Measurements from ENCODE around the gene DIPK1A.

DIPK1A gene

DNA sequence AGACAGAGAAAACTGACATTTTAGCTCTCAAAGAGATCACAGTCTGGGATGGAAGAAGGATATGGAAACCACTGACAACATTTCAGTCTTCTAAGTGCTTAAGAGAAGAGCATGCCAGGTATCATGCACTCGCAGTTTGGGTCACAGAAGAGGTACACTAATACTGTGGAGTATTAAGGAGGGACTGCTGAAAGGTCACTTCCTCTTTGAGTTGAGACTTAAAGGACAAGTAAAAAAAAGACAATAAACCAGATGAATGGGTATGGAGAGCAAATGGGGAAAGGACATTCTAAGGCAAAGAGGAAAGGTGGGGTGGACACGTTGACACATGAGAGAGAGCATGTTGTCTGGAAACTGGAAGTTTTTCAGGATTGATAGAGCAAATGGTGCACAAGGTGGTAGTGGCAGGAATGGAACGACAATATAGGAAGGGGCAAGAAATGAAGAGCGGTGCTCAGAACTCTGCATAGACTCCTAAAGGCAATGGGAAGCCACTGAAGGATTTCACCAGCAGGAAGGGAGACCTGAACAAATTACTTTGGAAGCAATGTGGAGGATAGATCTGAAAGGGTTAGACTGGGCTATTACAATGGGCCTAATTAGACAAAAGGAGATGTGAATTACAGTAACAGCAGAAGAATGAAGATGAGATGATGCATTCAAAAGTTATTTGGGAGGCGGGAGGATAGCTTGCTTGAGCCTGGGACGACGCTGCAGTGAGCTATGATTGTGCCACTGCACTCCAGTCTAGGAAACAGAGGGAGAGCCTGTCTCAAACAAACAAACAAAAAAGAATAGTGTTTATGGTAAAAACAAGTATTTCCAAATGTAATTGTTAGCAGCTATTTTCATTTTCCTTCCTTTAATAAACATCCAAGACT, 11.1 kb downstream of the DIPK1A start:
- peak; percentile 90 for DNase-seq

DNA sequence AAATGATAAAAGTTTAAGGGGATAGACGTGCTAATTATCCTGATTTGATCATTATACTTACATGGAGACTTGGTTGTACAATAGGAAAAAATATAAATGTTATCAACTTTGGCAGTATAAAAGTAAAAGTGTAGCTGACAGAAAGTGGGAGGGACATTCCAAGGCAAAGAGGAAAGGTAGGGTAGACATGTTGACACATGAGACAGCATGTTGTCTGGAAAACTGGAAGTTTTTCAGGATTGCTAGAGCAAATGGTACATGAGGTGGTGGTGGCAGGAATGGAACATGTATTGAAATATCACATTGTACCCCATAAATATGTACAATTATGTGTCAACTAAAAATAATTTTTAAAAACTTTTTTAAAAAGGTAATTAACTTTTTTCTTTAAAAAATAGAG, 13.2 kb downstream of the DIPK1A start:
- no peak for DNase-seq

DNA sequence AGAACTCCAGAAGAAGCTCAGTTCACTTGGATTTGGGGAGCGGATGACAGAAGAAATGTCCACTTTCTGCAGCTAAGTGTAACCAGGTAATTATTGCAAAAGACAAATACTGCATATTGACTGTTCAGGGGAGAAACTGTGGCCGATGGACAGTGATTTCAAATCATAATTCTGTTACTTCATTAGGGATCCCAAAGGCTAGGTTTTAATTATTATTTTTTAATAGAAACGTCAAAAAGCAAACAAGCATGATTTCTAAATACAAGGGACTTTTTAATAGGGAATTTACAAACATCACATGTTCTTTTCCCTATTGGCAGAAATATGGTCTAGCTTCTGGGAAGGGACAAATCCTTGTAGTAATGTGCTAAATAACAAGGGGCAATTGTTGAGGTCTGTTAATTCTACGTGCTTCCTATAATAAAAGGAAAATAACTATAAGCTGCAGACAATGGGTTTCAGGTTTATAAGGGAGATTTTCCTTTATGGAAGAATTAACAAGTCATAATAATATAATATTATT, 15.5 kb downstream of the DIPK1A start:
- DNase-seq: no peak

DNA sequence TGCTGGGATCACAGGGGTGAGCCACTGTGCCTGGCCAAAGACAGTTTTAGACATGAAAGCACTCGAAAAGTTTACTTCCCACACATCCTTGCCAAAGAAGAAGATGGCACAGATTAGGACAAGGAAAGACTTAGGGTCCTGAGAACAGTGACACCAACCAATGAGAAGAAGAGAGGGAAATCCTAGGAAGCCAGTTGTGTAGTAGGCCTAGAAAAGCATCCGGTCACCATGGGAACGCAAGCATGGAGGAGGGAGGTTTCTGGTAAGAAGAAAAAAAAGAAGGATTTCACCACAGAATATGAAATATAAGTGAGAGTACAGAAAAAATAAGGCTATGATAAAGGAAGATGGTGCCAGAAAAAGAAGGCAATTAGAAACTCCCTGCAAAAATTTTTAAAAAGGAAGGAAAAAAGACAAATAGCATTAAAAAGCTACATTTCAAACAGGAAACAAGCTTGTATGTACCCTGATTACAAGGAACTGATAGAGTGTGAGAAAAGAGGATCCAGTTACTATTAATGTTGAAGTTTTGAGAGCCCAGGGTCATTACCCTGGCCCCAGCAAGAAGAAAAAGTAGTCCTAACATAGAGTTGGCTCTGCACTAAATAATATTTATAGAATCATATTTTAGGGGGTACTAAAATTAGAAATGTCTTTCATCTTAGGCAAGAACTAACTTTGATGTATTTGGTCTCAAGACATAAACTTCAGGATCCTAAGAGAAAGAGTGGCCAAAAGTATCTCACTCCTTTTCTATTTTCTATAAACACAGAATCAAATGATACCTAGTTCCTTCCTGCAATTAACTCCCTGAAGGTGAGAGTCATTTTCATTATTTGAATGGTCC, 16.1 kb downstream of the DIPK1A start:
- no peak for DNase-seq

DNA sequence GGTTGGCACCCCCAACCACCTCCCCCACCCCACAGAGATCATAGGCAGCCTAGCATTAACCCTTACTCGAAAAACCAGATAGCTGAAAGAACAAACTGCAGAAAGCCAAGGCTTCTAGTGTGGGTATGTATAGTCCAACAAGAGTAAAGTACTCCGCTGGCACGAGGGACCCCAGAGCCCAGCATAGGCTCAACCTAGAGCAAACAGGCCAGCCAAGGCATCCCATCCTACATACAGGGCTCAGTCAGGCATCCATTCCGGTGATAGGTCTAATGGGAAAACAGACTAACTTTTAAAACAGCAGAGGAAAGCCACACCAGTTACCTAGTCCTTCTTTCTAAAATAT, 17.8 kb downstream of the DIPK1A start:
- no peak for DNase-seq

DNA sequence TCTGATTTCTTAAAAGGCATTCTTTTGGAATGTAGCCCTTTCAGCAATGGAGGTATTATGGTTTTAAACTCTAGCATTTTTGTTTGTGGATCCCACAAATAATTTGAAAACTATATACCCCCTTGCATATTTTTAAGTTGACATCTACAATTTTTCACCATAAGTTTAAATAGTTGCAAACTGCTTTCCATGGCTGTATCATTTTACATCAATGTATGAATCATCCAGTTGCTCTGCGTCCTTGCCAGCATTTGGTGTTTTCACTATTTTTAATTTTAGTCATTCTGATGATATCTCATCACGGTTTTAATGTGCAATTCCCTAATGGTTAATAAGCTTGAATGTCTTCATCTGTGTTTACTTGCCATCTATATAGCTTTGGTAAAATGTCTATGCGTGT, 20.7 kb downstream of the DIPK1A start:
- peak; percentile 90 for DNase-seq

DNA sequence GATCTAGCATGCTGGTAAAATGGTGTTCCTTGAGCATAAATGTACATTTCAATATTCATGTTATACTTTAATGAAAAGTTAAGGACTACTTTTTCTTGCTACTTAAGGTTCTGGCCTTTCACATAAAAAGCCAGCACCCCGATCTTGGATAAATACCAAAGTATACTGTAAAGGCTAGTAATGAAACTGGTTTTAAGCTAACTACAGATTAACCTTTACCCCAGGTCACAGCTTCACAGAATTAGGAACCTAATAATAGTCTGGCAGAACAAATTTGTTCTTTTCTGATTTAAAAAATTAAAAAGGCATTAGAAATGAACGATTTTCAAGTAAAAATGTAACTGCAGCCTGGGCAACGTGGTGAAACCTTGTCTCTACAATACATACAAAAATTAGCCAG, 23.5 kb downstream of the DIPK1A start:
- no peak for DNase-seq

DNA sequence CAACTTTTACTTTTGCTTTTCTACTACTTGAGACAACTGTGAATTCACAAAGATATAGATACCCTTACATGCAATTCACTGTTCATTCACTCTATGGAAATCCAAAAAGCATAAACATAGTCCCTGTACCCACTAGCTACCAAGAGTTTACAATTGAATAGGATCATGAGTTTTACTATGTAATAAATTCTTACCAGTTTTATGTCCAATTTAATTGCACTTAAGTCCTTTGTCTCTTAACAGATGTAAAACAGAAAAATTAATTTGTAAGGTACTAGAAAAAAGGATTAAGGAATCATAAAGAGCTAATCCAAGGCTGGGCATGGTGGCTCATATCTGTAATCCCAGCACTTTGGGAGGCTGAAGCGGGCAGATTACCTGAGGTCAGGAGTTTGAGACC, 24.4 kb downstream of the DIPK1A start:
- no peak for DNase-seq

DNA sequence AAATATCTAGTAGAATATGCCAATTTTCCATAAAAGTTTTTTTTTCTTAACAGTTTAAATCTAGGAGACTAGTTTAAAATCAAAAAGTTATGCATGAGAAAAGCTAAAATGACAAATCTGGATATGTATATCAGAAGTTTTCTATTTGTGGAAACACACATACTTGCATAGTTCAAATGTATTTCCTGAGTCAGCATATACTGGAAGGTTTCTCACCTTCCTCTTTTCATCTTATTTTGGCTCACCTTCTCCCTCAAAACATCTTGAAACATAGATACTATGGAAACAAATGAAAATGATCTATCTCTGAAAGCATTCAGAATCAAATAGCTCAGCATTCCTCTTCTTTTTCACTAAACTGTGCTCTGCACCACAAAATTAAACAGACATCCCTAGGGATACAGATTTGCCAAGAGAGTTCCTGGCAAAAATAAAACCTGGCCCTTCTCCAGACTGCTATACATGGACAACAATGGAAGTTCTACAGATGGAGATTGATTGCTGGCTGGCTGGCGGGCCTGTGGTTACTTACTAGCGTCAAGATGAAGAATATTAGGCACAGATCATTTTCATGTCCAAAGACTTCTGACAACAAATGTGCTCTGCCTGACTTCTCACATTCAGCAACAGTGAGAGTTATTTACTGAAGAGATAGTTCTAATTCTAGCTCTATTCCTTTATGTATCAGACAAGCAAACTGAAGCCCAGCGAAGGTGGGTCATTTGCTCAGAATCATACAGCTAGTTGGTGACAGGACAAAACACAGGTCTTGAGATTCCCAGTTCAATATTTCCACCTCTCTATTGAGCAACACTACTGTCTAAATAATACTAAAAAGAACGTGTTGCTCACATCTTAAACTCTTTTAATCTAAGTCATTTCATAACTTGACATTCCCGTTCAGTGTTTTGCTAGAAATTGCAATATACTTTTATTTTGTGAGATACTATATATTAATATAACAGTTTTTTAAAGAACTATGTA, 26.6 kb downstream of the DIPK1A start:
- DNase-seq: peak; percentile 99

DNA sequence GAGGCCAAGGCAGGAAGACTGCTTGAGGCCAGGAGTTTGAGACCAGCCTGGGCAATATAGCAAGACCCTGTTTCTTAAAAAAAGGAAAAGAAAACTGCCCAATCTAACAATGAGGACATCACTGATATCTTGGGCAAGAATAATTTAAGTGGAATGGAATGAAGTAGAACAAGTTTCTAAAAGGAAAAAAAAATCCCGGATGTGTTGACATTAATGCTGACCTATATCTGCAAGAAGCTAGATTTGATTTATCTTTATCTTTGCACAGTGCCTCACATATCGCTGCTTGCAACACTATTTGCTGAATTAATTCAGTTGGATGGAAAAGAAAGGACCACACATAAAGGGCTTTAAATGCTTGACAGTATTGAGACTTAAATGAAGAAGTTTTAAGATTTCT, 27.8 kb downstream of the DIPK1A start:
- DNase-seq: peak; percentile 69

DNA sequence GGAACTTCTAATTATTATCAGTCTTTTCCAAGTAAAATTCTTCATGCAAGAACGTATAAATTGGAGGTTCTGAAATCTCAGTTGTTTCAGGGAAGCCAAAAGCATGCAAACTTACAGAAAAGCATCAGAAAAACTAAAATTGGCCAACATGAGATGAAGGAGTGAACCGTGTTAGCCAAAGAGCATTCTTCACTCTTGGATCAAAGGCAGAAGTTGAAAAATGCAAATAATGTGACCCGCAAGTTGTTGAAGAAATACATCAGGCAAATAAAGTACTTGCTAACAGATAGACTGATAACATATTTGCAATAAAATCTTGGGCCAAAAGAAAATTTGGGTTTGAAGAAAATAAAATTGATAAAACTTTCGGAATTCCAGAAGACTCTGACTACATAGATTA, 29.6 kb downstream of the DIPK1A start:
- DNase-seq: no peak

DNA sequence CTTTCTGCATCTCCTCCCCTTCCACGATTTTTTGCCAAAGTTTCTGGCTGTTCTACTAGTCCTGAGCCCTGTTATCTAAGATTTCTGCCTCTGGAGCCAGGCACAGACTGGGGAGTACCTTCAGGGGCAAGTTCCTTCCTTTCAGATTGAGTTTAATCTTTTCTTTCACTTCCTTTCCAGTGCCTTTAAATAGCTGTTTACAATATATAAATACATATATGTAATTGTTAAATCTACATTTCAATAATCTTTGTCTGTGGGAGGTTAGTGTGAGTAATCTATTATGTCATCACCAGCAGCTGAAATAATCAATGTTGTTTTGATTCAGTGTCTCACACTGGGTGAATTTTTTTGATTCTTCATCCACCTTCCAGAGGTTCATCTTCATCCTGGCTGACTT, 31.8 kb downstream of the DIPK1A start:
- DNase-seq: peak; percentile 43

DNA sequence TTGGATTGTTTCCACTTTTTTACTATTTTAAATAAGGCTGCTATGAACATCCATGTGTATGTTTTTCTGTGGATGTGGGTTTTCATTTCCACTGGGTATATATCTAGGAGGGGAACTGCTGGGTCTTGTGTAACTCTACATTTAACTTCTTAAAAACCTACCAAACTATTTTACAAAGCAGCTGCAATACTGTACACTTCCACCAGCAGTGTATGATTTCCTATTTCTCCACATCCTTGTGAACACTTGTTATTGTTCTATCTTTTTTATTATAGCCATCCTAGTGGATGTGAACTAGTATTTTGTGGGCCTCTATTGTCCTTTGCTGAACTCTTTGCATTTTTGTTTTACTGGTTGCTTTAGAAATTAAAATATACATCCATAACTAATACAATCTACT, 33.4 kb downstream of the DIPK1A start:
- no peak for DNase-seq

DNA sequence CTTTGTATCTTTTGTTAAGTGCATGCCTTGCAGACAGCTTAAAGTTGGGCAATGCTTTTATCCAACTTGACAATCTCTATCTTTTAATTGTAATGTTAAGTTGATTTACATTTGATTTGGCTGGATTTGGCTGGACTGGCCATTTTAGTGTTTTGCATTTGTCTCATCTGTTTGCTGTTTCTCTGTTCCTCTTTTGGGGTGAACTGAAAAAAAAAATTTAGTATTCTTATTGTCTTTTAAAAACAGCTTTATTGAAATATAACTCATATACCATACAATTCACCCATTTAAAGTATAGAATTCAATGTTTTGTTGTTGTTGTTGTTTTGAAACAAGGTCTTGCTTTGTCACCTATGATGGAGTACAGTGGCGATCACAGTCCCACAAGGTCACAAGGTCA, 34.4 kb downstream of the DIPK1A start:
- no peak for DNase-seq

DNA sequence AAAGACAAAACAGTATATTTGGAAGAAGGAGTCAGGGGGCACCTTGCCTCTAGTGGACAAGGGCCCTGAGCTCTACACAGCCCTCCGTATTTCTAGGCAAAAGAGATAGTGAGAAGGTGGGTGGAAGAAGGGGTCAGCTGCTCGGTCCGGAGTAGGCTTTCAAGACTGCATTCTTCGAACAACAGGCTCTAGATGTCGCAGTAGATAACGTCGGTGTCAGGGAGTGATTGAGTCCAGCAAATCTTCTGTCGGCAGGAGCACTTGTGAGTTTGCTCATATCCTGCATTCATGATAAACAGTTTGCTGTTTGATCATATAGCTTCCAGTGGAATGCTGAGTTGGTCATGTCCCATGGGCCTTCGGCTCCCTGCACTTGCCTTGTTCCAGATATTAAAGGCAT, 36.8 kb downstream of the DIPK1A start:
- DNase-seq: no peak

DNA sequence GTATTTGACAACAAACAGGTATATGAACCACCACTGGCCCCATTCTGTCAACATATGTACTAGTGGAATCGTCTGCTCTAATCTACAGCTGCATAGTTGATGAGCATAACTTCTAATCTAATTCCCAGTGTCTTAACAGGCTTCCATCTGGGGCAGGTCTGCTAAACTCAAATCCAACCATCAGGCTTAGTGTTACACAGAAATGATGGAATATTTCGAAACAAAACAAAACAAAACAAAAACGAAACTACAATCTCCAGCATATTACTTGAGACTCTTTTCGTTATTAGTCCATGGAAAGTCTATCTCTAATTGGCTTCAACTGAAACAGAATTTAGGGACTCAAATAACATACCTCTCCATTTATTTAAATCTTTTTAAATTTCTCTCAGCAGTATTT, 37.6 kb downstream of the DIPK1A start:
- no peak for DNase-seq

DNA sequence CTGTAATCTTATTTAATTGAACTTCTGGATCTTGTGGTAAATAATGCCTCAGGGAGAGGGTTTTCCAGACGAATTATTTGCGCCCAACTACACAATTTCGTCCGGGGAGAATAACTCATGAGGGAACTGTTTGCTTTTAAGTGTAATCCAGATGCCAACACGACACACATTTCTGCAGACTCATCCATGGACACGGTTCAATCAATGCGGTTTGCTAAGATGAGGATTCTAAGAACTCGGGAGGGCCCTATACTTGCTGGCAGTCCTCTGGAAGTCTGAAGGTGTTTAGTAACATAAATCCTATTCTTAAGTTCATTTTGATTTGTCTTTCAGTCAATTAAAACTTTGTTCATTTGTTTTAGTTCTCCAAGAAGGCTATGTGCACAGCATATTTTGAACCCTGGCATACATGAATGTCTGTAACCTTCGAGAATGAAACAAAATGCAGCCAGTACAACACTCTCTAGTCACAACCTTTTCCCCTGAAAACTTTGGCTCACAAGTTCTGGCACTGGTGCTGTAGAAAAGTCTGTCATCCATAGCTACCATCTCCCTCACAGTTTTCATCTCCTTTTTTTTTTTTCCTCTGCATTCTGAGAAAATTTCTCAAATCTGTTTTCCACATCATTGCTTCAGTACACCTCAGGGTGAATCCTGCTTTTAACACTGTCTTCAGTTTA, 38.8 kb downstream of the DIPK1A start:
- no peak for DNase-seq

DNA sequence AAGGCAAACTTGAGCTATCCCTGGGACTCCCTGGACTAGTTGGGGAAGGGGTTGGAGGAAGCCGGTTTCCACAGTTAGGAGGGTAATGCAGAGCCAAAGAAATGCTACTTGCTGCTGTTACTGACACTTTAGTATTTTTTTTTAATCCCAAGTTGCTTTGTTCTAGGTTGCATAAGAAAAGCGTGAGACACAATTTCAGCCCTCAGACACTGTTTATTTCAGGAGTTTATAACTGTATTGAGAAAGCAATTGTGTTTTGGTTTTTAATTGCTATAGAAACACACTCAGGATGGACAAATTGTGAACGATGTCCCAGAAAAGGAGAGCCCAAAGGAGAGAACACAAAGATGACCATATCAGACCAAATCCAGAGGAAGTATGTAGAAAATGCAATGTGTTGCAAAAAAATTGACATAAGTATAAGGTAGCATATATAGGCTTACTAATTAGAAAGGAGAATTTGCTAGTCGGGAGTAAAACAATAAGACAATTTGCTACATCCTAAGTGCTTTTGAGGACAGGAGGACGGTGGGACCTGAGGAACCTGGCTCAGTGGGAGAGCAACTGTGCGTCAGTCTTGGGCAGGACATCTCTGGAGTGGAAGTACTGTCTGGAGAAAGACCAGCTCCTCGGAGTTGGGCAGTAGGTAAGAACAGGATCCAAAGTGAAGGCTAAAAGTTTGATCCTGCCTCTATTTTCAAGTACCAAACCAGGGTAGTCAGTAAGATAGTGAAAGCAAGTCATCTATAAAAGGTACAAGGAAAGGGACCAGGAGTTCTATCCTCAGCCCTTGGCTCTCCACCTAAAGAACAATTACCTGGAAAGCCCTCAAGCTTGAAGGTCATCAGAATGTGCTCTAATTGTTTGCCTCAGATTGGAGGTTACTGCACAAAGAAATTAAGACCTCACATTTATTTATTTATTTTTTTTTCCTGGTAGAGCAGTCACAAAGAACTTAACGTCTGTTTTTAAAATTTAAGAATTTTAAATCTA, 39.9 kb downstream of the DIPK1A start:
- DNase-seq: no peak

DNA sequence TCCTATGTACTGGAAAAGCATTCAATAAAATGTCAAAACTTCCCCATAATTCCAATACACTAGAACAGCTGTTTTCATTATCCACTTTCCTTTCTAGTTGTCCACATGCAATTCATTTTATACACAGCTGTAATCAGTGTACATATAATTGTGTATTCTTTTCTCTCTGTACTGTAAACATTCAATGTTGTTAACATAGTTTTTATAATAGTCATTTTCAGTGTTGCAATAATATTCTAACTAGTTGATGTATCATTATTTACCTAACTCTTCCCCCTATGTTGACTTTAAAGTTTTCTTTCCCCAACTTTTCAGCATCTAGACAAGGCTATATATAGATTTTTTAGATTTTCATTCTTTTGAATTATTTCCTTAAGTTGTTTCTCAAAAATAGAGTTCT, 44.4 kb downstream of the DIPK1A start:
- DNase-seq: no peak

DNA sequence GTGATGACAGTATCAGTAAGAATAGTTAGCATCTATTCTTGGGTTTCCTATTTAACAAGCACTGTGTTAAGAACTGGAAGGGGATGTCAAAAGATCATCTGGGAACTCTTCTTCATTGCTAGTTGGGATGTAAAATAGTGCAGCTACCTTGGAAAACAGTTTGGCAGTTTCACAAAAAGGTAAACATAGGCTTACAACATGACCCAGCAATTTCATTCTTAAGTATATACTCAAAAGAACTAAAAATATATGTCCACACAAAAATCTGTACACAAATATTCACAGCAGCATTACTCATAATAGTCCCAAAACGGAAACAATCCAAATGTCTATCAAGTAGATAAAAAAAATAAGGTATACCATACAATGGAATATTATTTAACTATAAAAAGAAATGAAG, 45.7 kb downstream of the DIPK1A start:
- DNase-seq: no peak
